OCI-LY7 (cell line): ENCODE data around the gene METAP1D. TPM values are rescaled to one million over a fixed set of nuclear protein-coding genes. Genes with fewer than 3 reads are reported as not detected.

Experiments
- BruUV-seq: library from RNA; stranded (reverse); fragments of 400-500 nt; replicated peaks from 2 replicates; lab custom pipeline; 2021; lab: Mats Ljungman, UMichigan
- CTCF ChIA-PET: fragments of 300-600 bp; sonication (Branson Sonifier 250); formaldehyde crosslinking; loops from one replicate; lab custom pipeline; 2022; ENCODE audit warnings: antibody characterized with exemption; ENCODE audit not compliant: unreplicated experiment; lab: Charles Lee
- POLR2A ChIA-PET: fragments of 300-600 bp; sonication (Branson Sonifier 250); formaldehyde crosslinking; loops from one replicate; lab custom pipeline; 2022; ENCODE audit warnings: antibody characterized with exemption; lab: Charles Lee
- DNase-seq: peaks from one replicate; pipeline ENCODE4 v3.0.0-alpha.2; 2015; ENCODE audit warnings: low spot score
- H2AFZ ChIP-seq: fragments of 200-600 bp; sonication (generic), shearing (Covaris generic); 2 replicates; pipeline ENCODE4 v1.6.1; 2014; ENCODE audit warnings: mild to moderate bottlenecking, antibody characterized with exemption, low read length, moderate library complexity
- H3K27ac ChIP-seq: fragments of 200-600 bp; sonication (generic); 2 replicates; pipeline ENCODE4 v1.5.1; 2014; ENCODE audit warnings: mixed run types, low read depth, mild to moderate bottlenecking, moderate library complexity, low read length, inconsistent platforms; ENCODE audit not compliant: poor library complexity, severe bottlenecking
- H3K36me3 ChIP-seq: fragments of 200-600 bp; sonication (generic); 2 replicates; pipeline ENCODE4 v1.6.1; 2014; ENCODE audit warnings: mild to moderate bottlenecking, antibody characterized with exemption, low read length, moderate library complexity, mixed read lengths; ENCODE audit not compliant: insufficient read depth
- H3K4me1 ChIP-seq: fragments of 200-600 bp; sonication (generic); 2 replicates; pipeline ENCODE4 v1.5.1; 2014; ENCODE audit warnings: mild to moderate bottlenecking, low read length; ENCODE audit not compliant: insufficient read depth, poor library complexity, severe bottlenecking
- H3K4me2 ChIP-seq: fragments of 200-600 bp; sonication (generic); 2 replicates; pipeline ENCODE4 v1.6.1; 2014; ENCODE audit warnings: mild to moderate bottlenecking, low read length
- H3K4me3 ChIP-seq: fragments of 200-600 bp; sonication (generic); 2 replicates; pipeline ENCODE4 v1.5.1; 2014; ENCODE audit warnings: mild to moderate bottlenecking, low read depth, low read length; ENCODE audit not compliant: poor library complexity, severe bottlenecking
- H3K79me2 ChIP-seq: fragments of 200-600 bp; sonication (generic); 2 replicates; pipeline ENCODE4 v1.6.1; 2016; ENCODE audit warnings: low read depth, mild to moderate bottlenecking, low read length, moderate library complexity, mixed read lengths; ENCODE audit not compliant: insufficient read depth
- H3K9me2 ChIP-seq: fragments of 200-600 bp; sonication (generic); 2 replicates; pipeline ENCODE4 v1.6.1; 2016; ENCODE audit warnings: mild to moderate bottlenecking, low read length, mixed read lengths; ENCODE audit not compliant: insufficient read depth
- H3K9me3 ChIP-seq: fragments of 200-600 bp; sonication (generic); 2 replicates; pipeline ENCODE4 v1.6.1; 2014; ENCODE audit warnings: mild to moderate bottlenecking, mixed run types, low read length, mixed read lengths
- H4K20me1 ChIP-seq: fragments of 200-600 bp; sonication (generic); 2 replicates; pipeline ENCODE4 v1.6.1; 2014; ENCODE audit warnings: mild to moderate bottlenecking, antibody characterized with exemption, low read length, moderate library complexity, mixed read lengths; ENCODE audit not compliant: insufficient read depth
- CTCF ChIP-seq: fragments of 200-600 bp; sonication (generic); conservative IDR thresholded peaks from 2 replicates; pipeline ENCODE4 v1.5.1; 2014; ENCODE audit warnings: mild to moderate bottlenecking, antibody characterized with exemption, low read length, moderate library complexity, mixed read lengths
- EZH2phosphoT487 ChIP-seq: fragments of 200-600 bp; sonication (generic); IDR thresholded peaks from 2 replicates; pipeline ENCODE4 v1.6.1; 2018; ENCODE audit warnings: low read depth, borderline replicate concordance, mild to moderate bottlenecking, mixed run types, antibody characterized with exemption, low read length, moderate library complexity, mixed read lengths
- intact Hi-C: fragments of 100-400 bp; cut with micrococcal nuclease; formaldehyde crosslinking; loops from one replicate; pipeline ENCODE4 v1.10.0; 2022; ENCODE audit not compliant: unreplicated experiment
- total RNA-seq, 2 experiments: library from RNA; depleted of rRNA in 1 of 2; stranded (reverse); fragments of >200 nt in 1 of 2; shearing (Covaris generic) in 1 of 2; gene quantifications; 2 replicates each; pipeline ENCODE4 v1.2.3, GENCODE V29; 2014 to 2022

The METAP1D gene
- total RNA-seq, 2 experiments from 2014 or later, result 11.0 to 11.8 TPM

GRCh38 chr2:172079838-172080640, 80.3 kb downstream of the METAP1D start:
- H3K4me1 ChIP-seq, result no peaks in the 10 kb centered on the region
- no peak overlapping the region for H3K4me2 ChIP-seq
- no peak for DNase-seq
- H3K9me2 ChIP-seq, result no peaks in the 10 kb centered on the region
- ChIA-PET CTCF (no interaction called here), POLR2A (no interaction called here)
- intact Hi-C loops, result no loop called here
- no peak overlapping the region for H2AFZ ChIP-seq
- H3K4me3 ChIP-seq, result no peak overlapping the region
- no peaks in the 10 kb centered on the region for H3K36me3 ChIP-seq
- no peaks in the 10 kb centered on the region for H3K79me2 ChIP-seq
- H3K9me3 ChIP-seq, result no peaks in the 10 kb centered on the region
- TF ChIP-seq CTCF (no peak), EZH2phosphoT487 (no peak)
- no peak overlapping the region for H3K27ac ChIP-seq
- H4K20me1 ChIP-seq, result no peaks in the 10 kb centered on the region
- BruUV-seq, result no TSS peak

- no TSS peak for BruUV-seq
- no peak overlapping the region for H3K27ac ChIP-seq
- intact Hi-C loops, result no loop called here
- no peak overlapping the region for H2AFZ ChIP-seq
- no peaks in the 10 kb centered on the region for H3K9me2 ChIP-seq
- TF ChIP-seq CTCF, result no peak
- no peak for TF ChIP-seq EZH2phosphoT487
- H3K4me3 ChIP-seq, result no peak overlapping the region
- no peaks in the 10 kb centered on the region for H3K9me3 ChIP-seq
- no peaks in the 10 kb centered on the region for H4K20me1 ChIP-seq
- ChIA-PET CTCF (no interaction called here), POLR2A (no interaction called here)
- DNase-seq, result no peak
- H3K4me1 ChIP-seq, result peaks cover 4% of the 10 kb centered on the region
- no peak overlapping the region for H3K4me2 ChIP-seq
- H3K36me3 ChIP-seq, result no peaks in the 10 kb centered on the region
- H3K79me2 ChIP-seq, result no peaks in the 10 kb centered on the region
Measured at GRCh38 chr2:172080641-172081220, 81.0 kb downstream of the METAP1D start.
